ENCODE measurements around the gene TIE1. TPM values are rescaled to one million over a fixed set of nuclear protein-coding genes. Genes with fewer than 3 reads are reported as not detected.
A peak's percentile ranks its signal among the peaks of the same experiment; 100 is the strongest.

The TIE1 gene
- total RNA-seq, 2 experiments from 2014 or later: not detected

DNA sequence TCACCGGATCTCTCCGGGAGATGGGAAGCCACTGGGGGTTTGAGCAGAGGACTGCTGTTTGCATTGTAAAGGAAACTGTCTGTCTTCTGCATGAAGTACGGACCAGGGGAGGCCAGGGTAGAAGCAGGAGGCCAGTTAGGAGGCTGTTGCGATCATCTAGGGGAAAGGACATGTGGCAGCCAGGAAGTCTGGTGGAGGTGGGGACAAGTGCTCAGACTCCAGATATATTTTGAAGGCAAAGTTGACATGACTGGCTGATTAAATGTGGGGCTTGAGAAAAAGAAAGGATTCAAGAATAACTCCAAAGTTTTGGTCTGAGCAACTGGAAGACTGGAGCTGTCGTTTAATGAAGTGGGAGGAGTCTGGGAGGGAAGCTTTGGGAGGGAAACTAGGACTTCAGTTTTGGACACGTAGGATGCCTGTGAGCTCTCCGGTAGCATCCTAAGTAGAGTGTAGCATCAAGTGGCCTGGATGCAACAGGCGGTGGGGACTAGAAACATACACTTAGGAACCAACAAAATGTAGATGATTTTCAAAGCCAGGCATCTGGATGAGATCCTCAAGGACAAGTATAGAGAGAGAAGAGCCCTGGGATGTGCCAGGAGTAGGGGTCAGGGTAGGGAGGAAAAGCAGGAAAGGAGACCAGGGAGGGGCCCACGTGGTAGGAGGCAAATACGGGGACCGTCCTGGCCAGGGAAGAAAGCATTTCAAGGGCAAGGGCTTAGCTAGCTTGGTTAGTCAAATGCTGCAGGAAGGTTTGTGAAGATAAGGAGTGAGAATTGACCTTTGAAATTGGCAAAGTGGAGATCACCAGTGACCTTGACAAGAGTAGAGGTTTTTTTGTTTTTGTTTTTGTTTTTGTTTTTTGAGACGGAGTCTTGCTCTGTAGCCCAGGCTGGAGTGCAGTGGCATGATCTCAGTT is 11.7 kb upstream of the TIE1 start:
- POLR2A ChIA-PET: no interaction called here
- no peaks in the 10 kb centered on the region for H3K36me3 Mint-ChIP-seq (ENCODE audit: low read depth)
- H3K27ac Mint-ChIP-seq: no peak overlapping the region
- DNase-seq: no peak
- peaks cover 2% of the 10 kb centered on the region for H3K4me1 Mint-ChIP-seq
- CTCF ChIA-PET: no interaction called here
- H3K4me3 Mint-ChIP-seq: no peak overlapping the region
- no peaks in the 10 kb centered on the region for H3K9me3 Mint-ChIP-seq
- H3K27me3 Mint-ChIP-seq: peaks cover 12% of the 10 kb centered on the region

DNA sequence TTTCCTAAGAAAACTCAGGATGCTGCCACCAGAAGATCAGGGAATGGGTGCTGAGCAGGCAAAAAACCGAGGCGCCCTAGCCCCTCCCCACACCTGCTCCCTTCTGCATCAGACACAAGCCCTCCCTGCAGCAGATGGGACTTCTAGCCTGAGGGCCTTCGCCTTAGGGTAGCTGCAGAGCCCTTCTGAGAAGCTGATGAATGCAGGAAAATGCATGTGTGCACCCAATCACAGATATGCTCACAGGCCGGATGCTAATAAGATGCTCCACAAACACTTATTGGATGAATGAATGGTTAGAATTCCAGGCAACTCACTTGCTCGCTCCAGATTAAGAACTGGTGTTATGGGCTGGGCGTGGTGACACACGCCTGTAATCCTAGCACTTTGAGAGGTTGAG is 8.6 kb upstream of the TIE1 start:
- DNase-seq: no peak
- Mint-ChIP-seq H3K27ac (no peak overlapping the region), H3K4me3 (no peak overlapping the region), H3K4me1 (peaks cover 26% of the 10 kb centered on the region), H3K36me3 (ENCODE audit: low read depth) (no peaks in the 10 kb centered on the region), H3K9me3 (no peaks in the 10 kb centered on the region), H3K27me3 (peaks cover 10% of the 10 kb centered on the region)
- ChIA-PET POLR2A (no interaction called here), CTCF (interaction anchor here (1.4 kb wide), 1 partner anchor 25 kb away, joined by 4 read pairs; no protein-coding TSS in a partner anchor)

DNA sequence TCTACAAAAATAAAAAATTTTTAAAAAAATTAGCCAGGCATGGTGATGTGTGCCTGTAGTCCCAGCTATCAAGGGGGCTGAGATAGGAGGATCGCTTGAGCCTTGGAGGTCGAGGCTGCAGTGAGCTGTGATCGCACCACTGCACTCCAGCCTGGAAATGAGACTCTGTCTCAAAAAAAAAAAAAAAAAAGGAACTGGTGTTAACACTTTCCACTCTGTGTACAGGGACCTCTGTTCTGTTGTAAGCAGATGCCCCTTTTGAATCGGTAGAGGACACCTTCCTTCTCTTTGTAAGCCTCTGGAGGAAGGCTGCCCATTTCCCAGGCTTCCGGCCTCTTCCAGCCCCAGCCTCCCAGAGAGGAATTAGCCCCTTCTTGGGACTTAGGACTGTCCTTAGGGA is 8.1 kb upstream of the TIE1 start:
- H3K27ac Mint-ChIP-seq: no peak overlapping the region
- DNase-seq: no peak
- H3K36me3 Mint-ChIP-seq (ENCODE audit: low read depth): no peaks in the 10 kb centered on the region
- ChIA-PET POLR2A (no interaction called here), CTCF (interaction anchor here (1.4 kb wide), 1 partner anchor 24 kb away, joined by 4 read pairs; no protein-coding TSS in a partner anchor)
- peaks cover 26% of the 10 kb centered on the region for H3K4me1 Mint-ChIP-seq
- H3K9me3 Mint-ChIP-seq: no peaks in the 10 kb centered on the region
- peaks cover 5% of the 10 kb centered on the region for H3K27me3 Mint-ChIP-seq
- no peak overlapping the region for H3K4me3 Mint-ChIP-seq

DNA sequence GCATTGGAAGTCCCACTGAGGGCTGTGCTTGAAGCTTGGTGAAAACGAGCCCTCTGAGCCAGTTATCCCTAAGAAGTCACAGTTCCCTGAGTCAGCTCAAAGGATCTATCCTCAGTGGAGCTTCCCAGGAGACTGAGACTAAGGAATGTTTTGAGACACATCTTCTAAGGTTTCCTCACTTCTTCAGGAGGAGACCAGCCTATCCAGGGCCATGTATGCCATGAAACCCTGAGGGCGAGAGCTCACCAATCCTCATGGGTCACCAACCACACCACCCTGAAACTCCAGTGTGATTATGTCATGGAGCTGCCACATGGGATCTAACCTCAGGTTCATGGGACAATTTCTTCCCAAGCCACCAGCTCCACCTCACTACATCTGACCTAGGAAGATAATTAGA is 7.6 kb upstream of the TIE1 start:
- ChIA-PET POLR2A (no interaction called here), CTCF (interaction anchor here (1.4 to 2.2 kb wide), 2 partner anchors 8 to 24 kb away, joined by 4 to 5 read pairs; partner anchors contain the start of gene C1orf210)
- H3K27me3 Mint-ChIP-seq: peaks cover 3% of the 10 kb centered on the region
- peak overlapping the region; percentile 46 for H3K27ac Mint-ChIP-seq
- H3K4me1 Mint-ChIP-seq: peaks cover 26% of the 10 kb centered on the region
- DNase-seq: no peak
- no peaks in the 10 kb centered on the region for H3K9me3 Mint-ChIP-seq
- no peaks in the 10 kb centered on the region for H3K36me3 Mint-ChIP-seq (ENCODE audit: low read depth)
- H3K4me3 Mint-ChIP-seq: no peak overlapping the region

DNA sequence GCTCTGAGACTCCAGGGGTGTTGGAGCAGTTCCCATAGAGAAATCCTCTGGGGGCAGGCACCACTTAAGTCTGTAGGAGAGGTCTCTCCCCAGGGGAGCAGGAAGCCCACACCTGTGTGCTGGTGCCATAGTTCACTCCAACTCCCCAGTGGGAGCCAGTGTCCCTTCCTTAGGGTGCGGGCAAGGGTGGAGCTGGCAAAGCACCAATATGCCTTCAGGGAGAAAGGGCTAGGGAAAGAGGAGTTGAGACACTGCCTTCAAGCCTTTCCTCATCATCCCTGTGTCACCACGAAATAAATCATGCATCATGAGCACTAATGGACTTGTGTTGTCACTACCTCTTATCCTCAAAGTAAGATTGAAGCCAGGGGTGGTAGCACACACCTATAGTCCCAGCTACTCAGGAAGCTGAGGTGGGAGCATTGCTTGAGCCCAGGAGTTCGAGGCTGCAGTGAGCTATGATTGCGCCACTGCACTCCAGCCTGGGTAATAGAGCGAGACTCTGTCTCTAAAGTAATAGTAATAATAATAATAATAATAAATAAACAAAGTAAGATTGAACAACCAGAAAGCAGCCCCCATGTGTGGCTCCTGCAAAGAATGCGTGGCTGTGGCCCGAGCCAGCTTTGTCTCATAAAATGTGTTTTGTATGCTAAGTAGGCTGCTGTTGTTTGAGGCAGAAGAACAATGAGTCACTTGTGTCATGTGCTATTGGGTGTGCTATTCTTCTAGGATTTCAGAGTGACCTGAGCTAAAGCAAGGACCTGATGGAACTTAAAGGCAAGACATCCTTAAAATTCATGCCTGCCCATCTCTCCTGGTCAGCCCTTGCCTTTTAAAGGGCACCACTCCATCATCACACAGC is 6.7 kb upstream of the TIE1 start:
- no peak overlapping the region for H3K4me3 Mint-ChIP-seq
- H3K4me1 Mint-ChIP-seq: peaks cover 26% of the 10 kb centered on the region
- H3K27ac Mint-ChIP-seq: peak overlapping the region; percentile 54
- H3K9me3 Mint-ChIP-seq: no peaks in the 10 kb centered on the region
- H3K36me3 Mint-ChIP-seq (ENCODE audit: low read depth): no peaks in the 10 kb centered on the region
- ChIA-PET CTCF (interaction anchor here (1.2 to 2.2 kb wide), 3 partner anchors 9 to 58 kb away, joined by 3 to 5 read pairs (median 4); partner anchors contain the start of gene C1orf210), POLR2A (no interaction called here)
- no peak for DNase-seq
- no peaks in the 10 kb centered on the region for H3K27me3 Mint-ChIP-seq

- Mint-ChIP-seq H3K36me3 (ENCODE audit: low read depth) (no peaks in the 10 kb centered on the region), H3K4me3 (no peak overlapping the region), H3K4me1 (peaks cover 26% of the 10 kb centered on the region), H3K27ac (peak overlapping the region; percentile 54), H3K9me3 (no peaks in the 10 kb centered on the region), H3K27me3 (no peaks in the 10 kb centered on the region)
- ChIA-PET POLR2A (no interaction called here), CTCF (interaction anchor here (1.2 to 2.2 kb wide), 2 partner anchors 9 to 59 kb away, joined by 3 to 5 read pairs; partner anchors contain the start of gene C1orf210)
- no peak for DNase-seq
Measured at GRCh38 chr1:43294761-43295160, 6.0 kb upstream of the TIE1 start.

- Mint-ChIP-seq H3K4me1 (peaks cover 26% of the 10 kb centered on the region), H3K36me3 (ENCODE audit: low read depth) (no peaks in the 10 kb centered on the region), H3K9me3 (no peaks in the 10 kb centered on the region), H3K4me3 (no peak overlapping the region), H3K27me3 (no peaks in the 10 kb centered on the region), H3K27ac (peak overlapping the region; percentile 87)
- DNase-seq: no peak
- CTCF ChIA-PET: no interaction called here
- POLR2A ChIA-PET: no interaction called here
Measured at GRCh38 chr1:43296207-43296606, 4.6 kb upstream of the TIE1 start.

- Mint-ChIP-seq H3K4me1 (peaks cover 26% of the 10 kb centered on the region), H3K36me3 (ENCODE audit: low read depth) (no peaks in the 10 kb centered on the region), H3K27me3 (no peaks in the 10 kb centered on the region), H3K27ac (no peak overlapping the region), H3K4me3 (no peak overlapping the region), H3K9me3 (no peaks in the 10 kb centered on the region)
- ChIA-PET CTCF (interaction anchor here (1.2 kb wide), 1 partner anchor 11 kb away, joined by 4 read pairs; no protein-coding TSS in a partner anchor), POLR2A (no interaction called here)
- no peak for DNase-seq
Measured at GRCh38 chr1:43298055-43298454, 2.7 kb upstream of the TIE1 start.

DNA sequence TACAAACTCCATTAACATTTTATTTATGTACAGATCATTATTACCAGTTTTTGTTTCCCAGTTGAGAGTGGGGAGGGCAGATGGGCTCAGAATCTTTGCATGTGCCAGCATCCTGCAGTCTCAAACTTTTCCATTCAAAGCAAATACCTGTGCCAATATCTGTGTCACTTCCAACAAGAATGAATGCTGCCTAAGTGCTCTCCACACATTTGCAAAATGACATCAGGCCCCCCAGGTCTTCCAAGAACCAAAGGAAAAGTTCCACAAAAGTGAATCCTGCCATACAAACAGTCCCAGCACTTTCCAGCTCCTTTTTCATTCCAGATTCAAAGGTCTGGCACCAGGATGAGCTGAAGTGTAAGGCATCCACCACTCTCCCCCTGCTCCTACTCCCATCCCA is 1.7 kb upstream of the TIE1 start:
- POLR2A ChIA-PET: no interaction called here
- H3K4me1 Mint-ChIP-seq: peaks cover 24% of the 10 kb centered on the region

GRCh38 chr1:43302201-43302600 is 1.4 kb downstream of the TIE1 start:
- H3K27me3 Mint-ChIP-seq: no peaks in the 10 kb centered on the region
- H3K36me3 Mint-ChIP-seq (ENCODE audit: low read depth): no peaks in the 10 kb centered on the region
- DNase-seq: no peak
- POLR2A ChIA-PET: no interaction called here
- no peaks in the 10 kb centered on the region for H3K4me1 Mint-ChIP-seq
- CTCF ChIA-PET: no interaction called here
- no peak overlapping the region for H3K4me3 Mint-ChIP-seq
- H3K9me3 Mint-ChIP-seq: no peaks in the 10 kb centered on the region
- H3K27ac Mint-ChIP-seq: no peak overlapping the region

More for the DNA sequence above, 1.7 kb upstream of the TIE1 start:
- Mint-ChIP-seq H3K36me3 (ENCODE audit: low read depth) (no peaks in the 10 kb centered on the region), H3K9me3 (no peaks in the 10 kb centered on the region), H3K27ac (no peak overlapping the region), H3K4me3 (no peak overlapping the region), H3K27me3 (no peaks in the 10 kb centered on the region)
- CTCF ChIA-PET: no interaction called here
- DNase-seq: no peak

- H3K4me3 Mint-ChIP-seq: no peak overlapping the region
- H3K36me3 Mint-ChIP-seq (ENCODE audit: low read depth): no peaks in the 10 kb centered on the region
- no peaks in the 10 kb centered on the region for H3K4me1 Mint-ChIP-seq
- POLR2A ChIA-PET: no interaction called here
- DNase-seq: no peak
- CTCF ChIA-PET: interaction anchor here (1.0 kb wide), 1 partner anchor 18 kb away, joined by 5 read pairs; no protein-coding TSS in a partner anchor
- H3K27me3 Mint-ChIP-seq: no peaks in the 10 kb centered on the region
- no peaks in the 10 kb centered on the region for H3K9me3 Mint-ChIP-seq
- H3K27ac Mint-ChIP-seq: no peak overlapping the region
Measured at GRCh38 chr1:43302721-43303470, 2.1 kb downstream of the TIE1 start.

DNA sequence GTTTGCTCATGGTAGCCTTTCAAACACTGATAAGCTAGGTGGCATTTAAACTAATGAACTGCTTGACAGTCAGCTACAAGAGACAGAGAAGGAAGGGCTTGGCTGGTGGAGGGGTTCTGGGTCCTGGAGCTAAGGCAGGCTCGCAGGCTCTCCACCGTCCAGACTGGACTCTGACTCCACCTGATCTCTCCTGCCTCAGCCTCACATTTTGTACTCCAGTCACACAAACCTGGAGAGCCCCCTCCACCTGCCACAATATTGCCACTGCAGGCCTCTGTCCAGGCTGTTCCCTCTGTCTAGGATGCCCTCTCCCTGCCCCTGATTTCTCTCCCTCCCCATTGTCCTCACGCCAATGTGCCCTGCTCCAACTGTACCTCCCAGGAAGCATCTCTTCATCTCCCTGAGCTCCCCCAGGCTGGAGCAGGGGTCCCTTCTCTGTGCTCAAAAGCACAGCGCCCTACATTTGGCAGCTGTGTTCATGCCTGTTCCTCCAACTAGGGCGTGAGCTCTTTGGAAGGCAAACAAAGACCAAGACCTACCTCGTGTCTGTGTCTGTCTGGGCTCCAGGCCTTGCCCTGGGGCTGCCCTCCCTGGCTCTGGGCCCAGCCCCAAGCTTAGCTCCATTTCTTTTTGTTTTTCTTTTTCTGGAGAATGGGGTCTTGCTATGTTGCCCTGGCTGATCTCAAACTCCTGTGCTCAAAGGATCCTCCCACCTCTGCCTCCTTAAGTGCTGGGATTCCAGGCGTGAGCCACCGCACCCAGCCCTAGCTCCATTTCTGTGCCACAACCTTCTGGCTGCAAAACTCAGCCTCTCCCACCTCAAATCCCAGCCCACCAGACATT is 2.9 kb downstream of the TIE1 start:
- POLR2A ChIA-PET: no interaction called here
- no peak for DNase-seq
- no peaks in the 10 kb centered on the region for H3K4me1 Mint-ChIP-seq
- H3K36me3 Mint-ChIP-seq (ENCODE audit: low read depth): no peaks in the 10 kb centered on the region
- CTCF ChIA-PET: interaction anchor here (1.0 kb wide), 1 partner anchor 17 kb away, joined by 5 read pairs; no protein-coding TSS in a partner anchor
- H3K27ac Mint-ChIP-seq: no peak overlapping the region
- H3K9me3 Mint-ChIP-seq: no peaks in the 10 kb centered on the region
- no peak overlapping the region for H3K4me3 Mint-ChIP-seq
- no peaks in the 10 kb centered on the region for H3K27me3 Mint-ChIP-seq
